ENCODE data around the gene NKPD1. TPM values are rescaled to one million over a fixed set of nuclear protein-coding genes. Genes with fewer than 3 reads are reported as not detected.

The NKPD1 gene
- total and polyA plus RNA-seq, 9 of the 15 experiments (the other 6 are each of a cell fraction or from before 2014, with no cell fraction given): 0.03 to 0.09 (median 0.04) TPM; not detected in 5

DNA sequence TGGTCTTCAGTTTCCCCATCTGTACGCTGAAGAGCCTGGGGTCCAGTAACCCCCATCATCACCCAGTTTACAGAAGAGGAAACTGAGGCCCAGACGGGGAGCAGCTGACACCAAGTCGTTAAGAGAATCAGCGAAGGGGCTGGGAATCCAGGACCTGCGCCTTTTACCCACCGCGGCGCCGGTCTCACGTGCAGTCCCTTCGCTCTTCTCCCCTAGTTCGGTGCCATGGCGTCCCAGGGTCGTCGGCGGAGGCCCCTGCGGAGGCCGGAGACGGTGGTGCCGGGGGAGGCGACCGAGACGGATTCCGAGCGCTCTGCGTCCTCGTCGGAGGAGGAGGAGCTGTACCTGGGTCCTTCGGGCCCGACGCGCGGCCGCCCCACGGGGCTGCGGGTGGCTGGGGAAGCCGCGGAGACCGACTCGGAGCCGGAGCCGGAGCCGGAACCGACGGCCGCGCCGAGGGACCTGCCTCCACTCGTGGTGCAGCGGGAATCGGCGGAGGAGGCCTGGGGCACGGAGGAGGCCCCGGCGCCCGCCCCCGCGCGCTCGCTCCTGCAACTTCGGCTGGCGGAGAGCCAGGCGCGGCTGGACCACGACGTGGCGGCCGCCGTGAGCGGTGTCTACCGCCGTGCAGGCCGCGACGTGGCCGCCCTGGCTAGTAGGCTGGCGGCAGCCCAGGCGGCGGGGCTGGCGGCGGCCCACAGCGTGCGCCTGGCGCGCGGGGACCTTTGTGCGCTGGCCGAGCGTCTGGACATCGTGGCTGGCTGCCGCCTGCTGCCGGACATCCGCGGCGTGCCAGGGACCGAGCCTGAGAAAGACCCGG lies 18.5 kb upstream of the NKPD1 start (continued):
- TF ChIP-seq ZKSCAN1 (IDR thresholded peaks at IDR 0.05; ENCODE audit: low read depth, low read length) (no peak), KAT8 (IDR thresholded peaks at IDR 0.05; ENCODE audit: low read depth) (no peak), FUS (optimal IDR thresholded peaks at IDR 0.05; ENCODE audit: low read depth, low read length) (peak; percentile 72), KDM5B (IDR thresholded peaks at IDR 0.05; ENCODE audit: insufficient replicate concordance, low read depth, low read length) (peak; percentile 46), DMBX1 (CRISPR knock-in tag; IDR thresholded peaks at IDR 0.05; ENCODE audit: borderline replicate concordance) (no peak), RBM25 (IDR thresholded peaks at IDR 0.05; ENCODE audit: low read depth, low read length, severe bottlenecking) (peak; percentile 53), HMG20B (CRISPR knock-in tag; IDR thresholded peaks at IDR 0.05) (no peak), HNRNPUL1 (IDR thresholded peaks at IDR 0.05; ENCODE audit: low read length) (no peak), ATF1 (CRISPR knock-in tag; IDR thresholded peaks at IDR 0.05) (no peak), ATF1 (tag; IDR thresholded peaks at IDR 0.05) (peak; percentile 71), ZNF282 (CRISPR knock-in tag; IDR thresholded peaks at IDR 0.05) (0 out of 2 replicates have a peak, but pooled peaks have one; percentile 77), HNRNPLL (IDR thresholded peaks at IDR 0.05; ENCODE audit: low read depth, low read length, poor library complexity, severe bottlenecking) (peak; percentile 80), NFE2 (IDR thresholded peaks at IDR 0.05; ENCODE audit: low read depth) (peak; percentile 57), SMAD2 (IDR thresholded peaks at IDR 0.05; ENCODE audit: low read depth, low read length) (no peak), PRMT5 (CRISPR knock-in tag; IDR thresholded peaks at IDR 0.05) (no peak), RBFOX2 (IDR thresholded peaks at IDR 0.05; ENCODE audit: low read depth, low read length) (peak; percentile 81), CTBP1 (IDR thresholded peaks at IDR 0.05; ENCODE audit: borderline replicate concordance) (peak; percentile 85), MTA1 (IDR thresholded peaks at IDR 0.05; ENCODE audit: borderline replicate concordance) (0 out of 2 replicates have a peak, but pooled peaks have one; percentile 21), HDAC6 (IDR thresholded peaks at IDR 0.05; ENCODE audit: low read depth, low read length) (no peak)
- TF ChIP-seq, protein P1, sequence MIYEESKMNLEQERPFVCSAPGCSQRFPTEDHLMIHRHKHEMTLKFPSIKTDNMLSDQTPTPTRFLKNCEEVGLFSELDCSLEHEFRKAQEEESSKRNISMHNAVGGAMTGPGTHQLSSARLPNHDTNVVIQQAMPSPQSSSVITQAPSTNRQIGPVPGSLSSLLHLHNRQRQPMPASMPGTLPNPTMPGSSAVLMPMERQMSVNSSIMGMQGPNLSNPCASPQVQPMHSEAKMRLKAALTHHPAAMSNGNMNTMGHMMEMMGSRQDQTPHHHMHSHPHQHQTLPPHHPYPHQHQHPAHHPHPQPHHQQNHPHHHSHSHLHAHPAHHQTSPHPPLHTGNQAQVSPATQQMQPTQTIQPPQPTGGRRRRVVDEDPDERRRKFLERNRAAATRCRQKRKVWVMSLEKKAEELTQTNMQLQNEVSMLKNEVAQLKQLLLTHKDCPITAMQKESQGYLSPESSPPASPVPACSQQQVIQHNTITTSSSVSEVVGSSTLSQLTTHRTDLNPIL (CRISPR knock-in tag; IDR thresholded peaks at IDR 0.05): no peak
- TF ChIP-seq, protein P2, sequence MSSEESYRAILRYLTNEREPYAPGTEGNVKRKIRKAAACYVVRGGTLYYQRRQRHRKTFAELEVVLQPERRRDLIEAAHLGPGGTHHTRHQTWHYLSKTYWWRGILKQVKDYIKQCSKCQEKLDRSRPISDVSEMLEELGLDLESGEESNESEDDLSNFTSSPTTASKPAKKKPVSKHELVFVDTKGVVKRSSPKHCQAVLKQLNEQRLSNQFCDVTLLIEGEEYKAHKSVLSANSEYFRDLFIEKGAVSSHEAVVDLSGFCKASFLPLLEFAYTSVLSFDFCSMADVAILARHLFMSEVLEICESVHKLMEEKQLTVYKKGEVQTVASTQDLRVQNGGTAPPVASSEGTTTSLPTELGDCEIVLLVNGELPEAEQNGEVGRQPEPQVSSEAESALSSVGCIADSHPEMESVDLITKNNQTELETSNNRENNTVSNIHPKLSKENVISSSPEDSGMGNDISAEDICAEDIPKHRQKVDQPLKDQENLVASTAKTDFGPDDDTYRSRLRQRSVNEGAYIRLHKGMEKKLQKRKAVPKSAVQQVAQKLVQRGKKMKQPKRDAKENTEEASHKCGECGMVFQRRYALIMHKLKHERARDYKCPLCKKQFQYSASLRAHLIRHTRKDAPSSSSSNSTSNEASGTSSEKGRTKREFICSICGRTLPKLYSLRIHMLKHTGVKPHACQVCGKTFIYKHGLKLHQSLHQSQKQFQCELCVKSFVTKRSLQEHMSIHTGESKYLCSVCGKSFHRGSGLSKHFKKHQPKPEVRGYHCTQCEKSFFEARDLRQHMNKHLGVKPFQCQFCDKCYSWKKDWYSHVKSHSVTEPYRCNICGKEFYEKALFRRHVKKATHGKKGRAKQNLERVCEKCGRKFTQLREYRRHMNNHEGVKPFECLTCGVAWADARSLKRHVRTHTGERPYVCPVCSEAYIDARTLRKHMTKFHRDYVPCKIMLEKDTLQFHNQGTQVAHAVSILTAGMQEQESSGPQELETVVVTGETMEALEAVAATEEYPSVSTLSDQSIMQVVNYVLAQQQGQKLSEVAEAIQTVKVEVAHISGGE (CRISPR knock-in tag; IDR thresholded peaks at IDR 0.05): peak in 1 of 3 experiments; percentile 48; a peak in 1 of 6 replicates
- TF ChIP-seq, protein P3, sequence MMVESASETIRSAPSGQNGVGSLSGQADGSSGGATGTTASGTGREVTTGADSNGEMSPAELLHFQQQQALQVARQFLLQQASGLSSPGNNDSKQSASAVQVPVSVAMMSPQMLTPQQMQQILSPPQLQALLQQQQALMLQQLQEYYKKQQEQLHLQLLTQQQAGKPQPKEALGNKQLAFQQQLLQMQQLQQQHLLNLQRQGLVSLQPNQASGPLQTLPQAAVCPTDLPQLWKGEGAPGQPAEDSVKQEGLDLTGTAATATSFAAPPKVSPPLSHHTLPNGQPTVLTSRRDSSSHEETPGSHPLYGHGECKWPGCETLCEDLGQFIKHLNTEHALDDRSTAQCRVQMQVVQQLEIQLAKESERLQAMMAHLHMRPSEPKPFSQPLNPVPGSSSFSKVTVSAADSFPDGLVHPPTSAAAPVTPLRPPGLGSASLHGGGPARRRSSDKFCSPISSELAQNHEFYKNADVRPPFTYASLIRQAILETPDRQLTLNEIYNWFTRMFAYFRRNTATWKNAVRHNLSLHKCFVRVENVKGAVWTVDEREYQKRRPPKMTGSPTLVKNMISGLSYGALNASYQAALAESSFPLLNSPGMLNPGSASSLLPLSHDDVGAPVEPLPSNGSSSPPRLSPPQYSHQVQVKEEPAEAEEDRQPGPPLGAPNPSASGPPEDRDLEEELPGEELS (CRISPR knock-in tag; IDR thresholded peaks at IDR 0.05; ENCODE audit: borderline replicate concordance): 0 out of 2 replicates have a peak, but pooled peaks have one; percentile 59

Measured in K562 (cell line).